Peyer's patch (tissue), 4 donors: ENCODE results near the gene POLG2.

Experiments used
- CTCF ChIP-seq, 6 experiments: fragments of 450-650 bp in 4 of 6; fragments of 200-600 bp in 2 of 6; sonication (generic) in 1 of 6; IDR thresholded peaks; one replicate each; pipeline ENCODE4 v1.5.1; 2017 to 2019; ENCODE audit warnings: antibody characterized with exemption in 6 of 6, mild to moderate bottlenecking in 3 of 6, moderate library complexity in 1 of 6
- POLR2A ChIP-seq, 2 donors: fragments of 450-650 bp; IDR thresholded peaks; one replicate each; pipeline ENCODE4 v1.5.1; 2017; ENCODE audit warnings: antibody characterized with exemption in 2 of 2, mild to moderate bottlenecking in 2 of 2, moderate library complexity in 2 of 2

DNA sequence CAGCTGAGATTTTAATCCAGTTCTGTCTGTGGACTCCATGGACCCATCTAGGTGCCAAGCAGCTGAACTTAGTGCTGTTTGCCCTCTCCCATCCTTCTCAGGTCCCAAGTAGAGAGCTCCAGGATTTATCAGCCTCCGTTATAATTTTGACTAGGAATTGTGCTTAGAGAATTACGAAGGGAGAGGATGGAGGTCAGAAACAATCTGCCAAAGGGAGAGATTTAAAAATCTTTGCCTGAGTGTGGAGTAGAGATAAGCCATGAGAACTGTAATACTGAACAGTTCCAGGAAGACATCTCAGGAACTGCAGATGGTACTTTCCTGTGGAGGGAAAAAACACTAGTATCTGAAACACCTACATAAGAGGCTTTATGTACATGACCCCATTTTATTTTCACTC lies 36.9 kb upstream of the POLG2 start:
- TF ChIP-seq CTCF (IDR thresholded peaks at IDR 0.05) (no peak), POLR2A (IDR thresholded peaks at IDR 0.05) (no peak)
